ENCODE measurements around the gene SHPK.

DNA sequence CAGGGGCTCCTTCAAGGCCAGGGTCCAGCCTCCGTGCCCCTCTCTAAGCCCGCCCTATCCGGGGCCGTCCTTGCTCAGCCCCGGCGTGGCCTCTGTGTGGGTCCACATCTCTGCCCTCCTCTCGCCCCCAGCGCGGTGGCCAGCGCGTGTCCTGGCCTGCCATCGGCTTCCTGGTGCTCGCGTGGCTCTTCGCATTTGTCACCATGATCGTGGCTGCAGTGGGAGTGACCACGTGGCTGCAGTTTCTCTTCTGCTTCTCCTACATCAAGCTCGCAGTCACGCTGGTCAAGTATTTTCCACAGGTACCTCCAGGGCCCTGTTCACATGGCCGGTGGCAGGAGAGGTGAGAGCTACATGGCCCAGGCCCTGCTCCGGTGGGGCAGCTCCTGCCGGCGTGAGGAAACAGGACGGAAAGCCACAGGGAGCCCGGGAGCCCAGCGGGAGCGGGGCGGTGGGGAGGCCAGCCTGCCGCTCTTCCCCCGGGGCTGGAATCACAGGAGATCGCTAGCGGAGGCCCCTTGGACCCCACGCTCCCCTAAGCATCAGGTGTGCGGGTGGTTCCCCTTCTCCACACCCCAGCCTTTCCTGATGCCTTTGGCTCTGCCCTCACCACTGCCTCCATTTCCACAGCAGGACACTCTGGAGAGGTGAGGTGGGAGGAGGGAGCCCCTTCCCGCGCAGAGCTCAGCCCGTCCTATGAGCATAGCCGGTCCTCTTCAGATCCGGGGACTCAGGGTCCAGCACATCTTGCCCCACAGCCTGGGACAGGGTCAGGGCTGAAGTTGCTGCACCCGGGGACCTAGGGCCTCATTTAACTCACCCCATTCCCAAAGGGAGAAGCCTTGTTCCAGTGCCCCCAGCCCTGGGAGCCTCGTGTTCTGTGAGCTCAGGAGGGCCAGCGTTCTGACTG, 22.1 kb upstream of the SHPK start:
- TF ChIP-seq, protein P1, sequence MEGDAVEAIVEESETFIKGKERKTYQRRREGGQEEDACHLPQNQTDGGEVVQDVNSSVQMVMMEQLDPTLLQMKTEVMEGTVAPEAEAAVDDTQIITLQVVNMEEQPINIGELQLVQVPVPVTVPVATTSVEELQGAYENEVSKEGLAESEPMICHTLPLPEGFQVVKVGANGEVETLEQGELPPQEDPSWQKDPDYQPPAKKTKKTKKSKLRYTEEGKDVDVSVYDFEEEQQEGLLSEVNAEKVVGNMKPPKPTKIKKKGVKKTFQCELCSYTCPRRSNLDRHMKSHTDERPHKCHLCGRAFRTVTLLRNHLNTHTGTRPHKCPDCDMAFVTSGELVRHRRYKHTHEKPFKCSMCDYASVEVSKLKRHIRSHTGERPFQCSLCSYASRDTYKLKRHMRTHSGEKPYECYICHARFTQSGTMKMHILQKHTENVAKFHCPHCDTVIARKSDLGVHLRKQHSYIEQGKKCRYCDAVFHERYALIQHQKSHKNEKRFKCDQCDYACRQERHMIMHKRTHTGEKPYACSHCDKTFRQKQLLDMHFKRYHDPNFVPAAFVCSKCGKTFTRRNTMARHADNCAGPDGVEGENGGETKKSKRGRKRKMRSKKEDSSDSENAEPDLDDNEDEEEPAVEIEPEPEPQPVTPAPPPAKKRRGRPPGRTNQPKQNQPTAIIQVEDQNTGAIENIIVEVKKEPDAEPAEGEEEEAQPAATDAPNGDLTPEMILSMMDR (IDR thresholded peaks at IDR 0.05): no peak
- no peak for TF ChIP-seq POLR2A (IDR thresholded peaks at IDR 0.05)

Data from testis (tissue), 2 donors.